ENCODE data around the gene PHF21A. TPM values are rescaled to one million over a fixed set of nuclear protein-coding genes. Genes with fewer than 3 reads are reported as not detected.

Gene PHF21A
- total RNA-seq (2022; extraction: Qiagen RNA extraction) = 8.3 to 11.5 TPM (median 10.1 TPM) in 5 replicates

DNA sequence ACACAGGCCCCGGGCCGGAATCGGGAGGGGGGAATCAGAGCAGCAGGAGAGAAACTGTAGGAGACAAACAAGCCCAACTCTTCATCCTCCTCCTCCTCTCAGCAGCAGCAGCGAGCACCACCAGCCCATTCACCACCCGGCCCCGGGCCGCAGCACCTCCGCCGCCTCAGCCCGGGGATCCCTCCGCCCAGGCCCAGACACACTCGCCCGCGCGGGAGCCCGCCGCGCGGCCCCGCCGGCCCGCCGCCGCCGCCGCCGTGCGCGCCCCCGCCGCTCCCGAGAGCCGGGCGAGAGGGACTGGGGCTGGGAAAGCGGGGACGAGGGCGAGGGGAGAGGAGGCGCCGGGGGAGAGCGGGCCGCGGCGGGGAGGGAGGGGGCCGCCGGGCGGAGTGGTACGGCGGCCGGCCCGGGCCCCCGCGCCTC is at the start of gene PHF21A:
PHF21A (minus strand) TSS at position 154 of the 423 bp plus-strand sequence. CDS start 37,235 bp downstream, outside the sequence.

DNA sequence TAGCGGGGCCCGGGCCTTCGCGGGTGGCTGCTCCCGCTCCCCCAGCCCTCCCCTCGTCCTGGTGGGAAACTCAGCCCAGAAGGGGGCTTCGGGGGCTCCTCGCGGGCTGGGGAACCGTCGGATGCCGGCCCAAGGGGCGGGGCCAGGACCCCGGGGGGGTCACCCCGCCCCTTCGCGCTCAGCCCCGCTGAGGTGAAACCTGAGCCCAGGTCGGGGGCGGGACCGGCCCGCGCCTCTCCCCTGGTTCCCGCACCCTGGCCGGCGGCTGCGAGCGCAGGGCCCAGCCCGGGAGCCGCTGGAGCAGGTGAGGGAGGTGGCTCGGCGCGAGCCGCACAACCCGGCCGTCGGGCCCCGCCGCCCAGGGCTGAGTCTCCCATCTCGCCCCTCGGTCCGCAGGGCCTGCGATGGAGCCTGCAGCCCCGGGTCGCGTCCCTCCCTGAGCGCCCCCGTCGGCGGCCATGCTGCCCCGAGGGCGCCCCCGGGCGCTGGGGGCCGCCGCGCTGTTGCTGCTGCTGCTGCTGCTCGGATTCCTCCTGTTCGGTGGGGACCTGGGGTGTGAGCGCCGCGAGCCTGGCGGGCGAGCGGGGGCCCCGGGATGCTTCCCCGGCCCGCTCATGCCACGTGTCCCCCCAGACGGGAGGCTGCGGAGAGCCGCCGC is 198.7 kb downstream of the PHF21A start, which contains the start of gene LARGE2:
LARGE2 (plus strand) TSS at position 232 of the 658 bp plus-strand sequence; CDS start at position 459, 227 bp downstream.

GRCh38 chr11:45917623-45918330 is 203.5 kb downstream of the PHF21A start, which contains the start of gene PEX16:
Gene PEX16 (minus strand): TSS chr11:45917877. CDS start chr11:45917811, 66 bp downstream.

DNA sequence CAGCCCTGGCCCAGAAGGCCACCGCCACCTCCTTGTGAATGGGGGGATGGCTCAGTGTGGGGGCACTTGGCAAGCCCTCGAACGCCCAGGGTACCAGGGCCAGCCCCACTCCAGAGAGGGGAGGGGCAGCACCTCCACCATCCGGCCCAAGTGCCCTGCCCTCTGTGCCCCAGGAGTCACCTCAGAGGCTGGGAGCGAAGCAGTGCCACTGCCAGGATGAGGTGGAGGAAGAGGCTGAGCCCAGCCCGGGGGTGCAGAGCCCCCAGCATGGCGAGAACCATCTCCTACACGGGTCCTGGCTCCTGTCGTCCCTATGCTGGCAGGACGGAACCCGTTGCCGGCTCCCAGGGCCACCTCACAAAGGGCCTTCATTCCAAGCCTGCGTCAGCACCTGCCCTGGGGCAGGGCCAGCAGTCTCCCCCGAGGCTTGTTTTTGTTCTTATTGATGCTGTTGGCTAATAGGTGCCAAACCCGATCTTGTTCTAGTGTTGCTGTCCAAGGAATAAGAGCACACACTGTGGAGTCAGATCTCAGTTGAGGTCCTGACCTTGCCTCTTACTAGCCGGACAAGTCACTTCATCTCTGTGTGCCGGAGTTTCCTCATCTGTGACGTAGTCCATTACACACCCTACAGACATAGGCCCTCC is 214.2 kb downstream of the PHF21A start, which contains the start of gene FREY1:
FREY1 (minus strand) TSS at position 307 of the 647 bp plus-strand sequence; CDS start at position 281, 26 bp downstream.

DNA sequence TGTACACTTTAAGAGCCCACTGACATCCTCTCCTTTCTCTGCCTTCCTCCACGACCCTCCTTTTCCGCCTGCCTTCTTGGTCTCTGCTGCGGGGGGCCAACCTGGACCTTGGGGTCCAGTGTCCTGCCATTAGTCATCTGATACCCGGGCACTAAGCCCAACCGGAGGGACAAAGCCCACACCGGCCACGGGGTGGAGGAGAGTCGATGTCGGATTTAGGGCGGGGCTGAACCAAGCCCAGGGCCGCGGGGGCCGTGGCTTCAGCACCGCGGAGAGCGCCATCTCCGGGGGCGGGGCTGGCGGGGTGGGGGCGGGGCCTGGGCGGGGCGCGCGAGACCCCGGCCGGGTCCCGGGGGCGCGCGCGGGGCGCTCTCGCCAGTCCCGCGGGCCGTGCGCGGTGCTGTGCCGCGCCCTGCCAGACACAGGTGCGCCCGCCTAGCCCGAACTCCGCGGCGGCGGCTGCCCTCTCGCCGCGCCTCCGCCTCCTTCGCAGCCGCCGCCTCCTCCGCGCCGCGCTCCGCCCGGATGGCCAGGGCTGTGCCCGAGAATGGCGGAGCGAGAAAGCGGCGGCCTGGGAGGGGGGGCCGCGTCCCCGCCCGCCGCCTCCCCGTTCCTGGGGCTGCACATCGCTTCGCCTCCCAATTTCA is 235.9 kb downstream of the PHF21A start, which contains the start of gene MAPK8IP1:
MAPK8IP1 (plus strand) TSS at position 378 of the 647 bp plus-strand sequence; CDS start at position 548, 170 bp downstream.

Other genes starting within 250 kb of the PHF21A start
- 5.3 to 6.5 TPM (median 6.3 TPM) in 5 replicates for gene MAPK8IP1, start 235.8 kb downstream of the PHF21A start, total RNA-seq (2022; extraction: Qiagen RNA extraction)
- 0.26 to 0.52 TPM in 2 of 5 replicates, not detected in the others for gene FREY1, start 214.2 kb downstream of the PHF21A start, total RNA-seq (2022; extraction: Qiagen RNA extraction)
- 16.2 to 21.5 TPM (median 19.5 TPM) in 5 replicates for gene PEX16, start 203.6 kb downstream of the PHF21A start, total RNA-seq (2022; extraction: Qiagen RNA extraction)
- 1.6 to 4.3 TPM (median 2.8 TPM) in 5 replicates for gene LARGE2, start 198.8 kb downstream of the PHF21A start, total RNA-seq (2022; extraction: Qiagen RNA extraction)
- 3.8 to 5.2 TPM (median 4.5 TPM) in 5 replicates for gene CREB3L1, start 156.2 kb upstream of the PHF21A start, total RNA-seq (2022; extraction: Qiagen RNA extraction)
- gene DGKZ, start 226.0 kb upstream of the PHF21A start, total RNA-seq (2022; extraction: Qiagen RNA extraction) = 35.1 to 54.4 TPM (median 48.3 TPM) in 5 replicates

Data from A549 treated with Mapracorat at 1 μM for 4 hours (cell line).